GM23338 (cell line): ENCODE data around the gene INHBB. TPM values are rescaled to one million over a fixed set of nuclear protein-coding genes. Genes with fewer than 3 reads are reported as not detected.

Experiments
- ATAC-seq: fragments of 200-7000 bp; cut with Tn5 transposase; 3 replicates; pipeline ENCODE4 v1.9.1; 2020
- DNase-seq: peaks from one replicate; pipeline ENCODE4 v3.0.0-alpha.2; 2015; ENCODE audit warnings: low spot score
- H2AFZ ChIP-seq: fragments of 200-600 bp; sonication (generic); 2 replicates; pipeline ENCODE4 v1.8.0; 2016; ENCODE audit warnings: antibody characterized with exemption, mild to moderate bottlenecking, moderate library complexity
- H3F3A ChIP-seq: fragments of 200-600 bp; sonication (generic); replicated peaks from 2 replicates; pipeline ENCODE4 v1.8.0; 2017; ENCODE audit warnings: antibody characterized with exemption, mixed run types, low read depth
- H3K27ac ChIP-seq: fragments of 200-600 bp; sonication (generic); 2 replicates; pipeline ENCODE4 v1.6.1; 2016; ENCODE audit warnings: low read depth
- H3K27me3 ChIP-seq: fragments of 200-600 bp; sonication (generic); 2 replicates; pipeline ENCODE4 v1.8.0; 2016; ENCODE audit warnings: mild to moderate bottlenecking, mixed run types, moderate library complexity; ENCODE audit not compliant: insufficient read depth
- H3K36me3 ChIP-seq: fragments of 200-600 bp; sonication (generic); 2 replicates; pipeline ENCODE4 v1.8.0; 2016; ENCODE audit warnings: mild to moderate bottlenecking; ENCODE audit not compliant: insufficient read depth
- H3K4me1 ChIP-seq: fragments of 200-600 bp; sonication (generic); 2 replicates; pipeline ENCODE4 v1.8.0; 2016; ENCODE audit warnings: mild to moderate bottlenecking, moderate library complexity; ENCODE audit not compliant: insufficient read depth
- H3K4me2 ChIP-seq: fragments of 200-600 bp; sonication (generic); 2 replicates; pipeline ENCODE4 v1.7.1; 2017; ENCODE audit warnings: mixed run types
- H3K4me3 ChIP-seq: fragments of 200-600 bp; sonication (generic); 2 replicates; pipeline ENCODE4 v1.6.1; 2016; ENCODE audit warnings: mixed run types
- H3K79me2 ChIP-seq: fragments of 200-600 bp; sonication (generic); replicated peaks from 2 replicates; pipeline ENCODE4 v1.8.0; 2017; ENCODE audit warnings: mild to moderate bottlenecking; ENCODE audit not compliant: insufficient read depth
- H3K9me2 ChIP-seq: fragments of 200-600 bp; sonication (generic); 2 replicates; pipeline ENCODE4 v1.8.0; 2017; ENCODE audit not compliant: insufficient read depth
- H4K20me1 ChIP-seq: fragments of 200-600 bp; sonication (generic); replicated peaks from 2 replicates; pipeline ENCODE4 v1.8.0; 2017; ENCODE audit warnings: mild to moderate bottlenecking; ENCODE audit not compliant: insufficient read depth
- H3K27ac Mint-ChIP-seq: 2 replicates; pipeline ENCODE4 v1.8.0; 2020; ENCODE audit warnings: inconsistent platforms, mild to moderate bottlenecking, moderate library complexity, mixed read lengths
- H3K27me3 Mint-ChIP-seq: 3 replicates; pipeline ENCODE4 v1.8.0; 2022; ENCODE audit warnings: low read depth, mild to moderate bottlenecking, moderate library complexity, mixed read lengths, inconsistent platforms; ENCODE audit not compliant: insufficient read depth, poor library complexity
- H3K36me3 Mint-ChIP-seq: 3 replicates; pipeline ENCODE4 v1.8.0; 2021; ENCODE audit warnings: low read depth, mild to moderate bottlenecking, inconsistent platforms, moderate library complexity, mixed read lengths
- H3K4me1 Mint-ChIP-seq: 3 replicates; pipeline ENCODE4 v1.8.0; 2020; ENCODE audit warnings: mild to moderate bottlenecking, inconsistent platforms, mixed read lengths
- H3K4me3 Mint-ChIP-seq: 3 replicates; pipeline ENCODE4 v1.8.0; 2021; ENCODE audit warnings: moderate library complexity, mild to moderate bottlenecking, inconsistent platforms, mixed read lengths
- H3K9me3 Mint-ChIP-seq: 3 replicates; pipeline ENCODE4 v1.8.0; 2020; ENCODE audit warnings: moderate library complexity, mild to moderate bottlenecking, inconsistent platforms, mixed read lengths
- CREB1 ChIP-seq: fragments of 250-450 bp; sonication (Bioruptor Pico); IDR thresholded peaks from 2 replicates; pipeline ENCODE4 v1.5.0; 2020; ENCODE audit warnings: low read depth, mild to moderate bottlenecking, moderate library complexity
- EZH2 ChIP-seq: fragments of 200-600 bp; sonication (generic); IDR thresholded peaks from one replicate; pipeline ENCODE4 v1.8.0; 2017; ENCODE audit warnings: antibody characterized with exemption, mild to moderate bottlenecking, low read depth; ENCODE audit not compliant: unreplicated experiment
- EZH2phosphoT487 ChIP-seq: fragments of 200-600 bp; sonication (generic); IDR thresholded peaks from one replicate; pipeline ENCODE4 v1.8.1; 2018; ENCODE audit warnings: antibody characterized with exemption; ENCODE audit not compliant: unreplicated experiment
- JUNB ChIP-seq: IDR thresholded peaks from one replicate; pipeline ENCODE4 v1.6.1; 2016; ENCODE audit warnings: antibody characterized with exemption; ENCODE audit not compliant: unreplicated experiment
- NANOG ChIP-seq: IDR thresholded peaks from 2 replicates; pipeline ENCODE4 v1.6.1; 2016; ENCODE audit warnings: antibody characterized with exemption, borderline replicate concordance
- ZNF331 ChIP-seq: fragments of 250-450 bp; sonication (Bioruptor Pico); IDR thresholded peaks from 2 replicates; pipeline ENCODE4 v1.5.0; 2020; ENCODE audit warnings: low read depth, mild to moderate bottlenecking, moderate library complexity
- polyA plus RNA-seq: library from polyadenylated mRNA; unstranded; fragments of >200 nt; fragmentation: Nextera tagmentation; extraction: Ambion mirVana; gene quantifications from 2 replicates; pipeline ENCODE4 v1.2.1, GENCODE V29; 2016
- total RNA-seq: library from RNA; depleted of rRNA; stranded (reverse); fragments of >200 nt; shearing (Covaris generic); gene quantifications from 2 replicates; pipeline ENCODE4 v1.2.3, GENCODE V29; 2014
- TF ChIP-seq, protein P1 (sequence below): IDR thresholded peaks from 2 replicates; pipeline ENCODE4 v1.6.1; 2016; ENCODE audit warnings: antibody characterized with exemption
- TF ChIP-seq, protein P2 (sequence below): fragments of 250-450 bp; sonication (Bioruptor Pico); IDR thresholded peaks from 2 replicates; pipeline ENCODE4 v1.5.0; 2020; ENCODE audit warnings: mild to moderate bottlenecking, moderate library complexity
- TF ChIP-seq, protein P3 (sequence below): IDR thresholded peaks from one replicate; pipeline ENCODE4 v1.6.1; 2018; ENCODE audit warnings: antibody characterized with exemption; ENCODE audit not compliant: unreplicated experiment
- TF ChIP-seq, protein P4 (sequence below), 2 experiments: fragments of 200-600 bp in 1 of 2; sonication (generic) in 1 of 2; conservative IDR thresholded peaks; 2 replicates each; pipeline versions ENCODE4 v1.5.1 to v1.6.1; 2016 to 2017; ENCODE audit warnings: antibody characterized with exemption in 2 of 2, low read depth in 2 of 2, mild to moderate bottlenecking in 2 of 2, moderate library complexity in 1 of 2

INHBB gene
- total and polyA plus RNA-seq, 2 experiments from 2014 or later, result 0.21 TPM; not detected in 1

DNA sequence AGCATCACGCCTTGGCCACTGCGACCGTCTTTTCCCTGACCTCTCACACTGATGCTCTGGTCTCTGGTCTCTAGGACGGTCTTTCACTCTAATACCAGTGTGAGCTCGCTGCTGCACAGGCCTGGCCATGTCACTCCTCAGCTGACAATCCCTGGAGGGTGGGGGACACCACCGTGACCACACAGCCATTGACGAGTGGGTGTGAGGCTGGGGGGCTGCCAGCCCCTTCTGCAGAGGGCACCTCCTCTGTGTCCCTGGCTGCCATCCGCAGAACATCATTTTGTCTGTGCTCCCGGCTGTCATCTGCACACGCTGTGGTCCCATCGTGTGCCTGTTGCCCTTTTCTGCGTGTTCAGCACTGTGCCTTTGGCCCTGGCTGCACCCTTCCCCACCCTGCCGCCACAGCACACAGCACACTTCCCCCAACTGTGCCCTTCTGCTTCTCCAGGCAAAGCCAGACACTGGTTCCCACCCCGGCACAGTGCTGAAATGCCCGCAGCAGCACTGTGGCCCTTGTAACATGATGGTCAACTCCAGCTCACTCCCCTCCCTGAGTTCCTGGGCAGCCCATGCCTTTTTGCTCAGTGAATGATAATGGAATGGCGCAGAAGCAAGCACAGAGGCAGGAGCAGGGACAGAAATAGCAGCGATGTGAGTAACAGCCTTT is 30.4 kb upstream of the INHBB start:
- Histone ChIP-seq H3K4me1 (no peaks in the 10 kb centered on the region), H4K20me1 (peaks cover 4% of the 10 kb centered on the region), H3K79me2 (no peaks in the 10 kb centered on the region), H3K27ac (no peak overlapping the region), H3K9me2 (no peaks in the 10 kb centered on the region), H2AFZ (no peak overlapping the region), H3F3A (no peaks in the 10 kb centered on the region), H3K27me3 (peaks cover 40% of the 10 kb centered on the region), H3K4me2 (no peak overlapping the region), H3K36me3 (no peaks in the 10 kb centered on the region), H3K4me3 (no peak overlapping the region)
- TF ChIP-seq JUNB (no peak), EZH2phosphoT487 (no peak), NANOG (no peak), CREB1 (CRISPR knock-in tag) (no peak), ZNF331 (CRISPR knock-in tag) (no peak), EZH2 (no peak)
- TF ChIP-seq, protein P1, sequence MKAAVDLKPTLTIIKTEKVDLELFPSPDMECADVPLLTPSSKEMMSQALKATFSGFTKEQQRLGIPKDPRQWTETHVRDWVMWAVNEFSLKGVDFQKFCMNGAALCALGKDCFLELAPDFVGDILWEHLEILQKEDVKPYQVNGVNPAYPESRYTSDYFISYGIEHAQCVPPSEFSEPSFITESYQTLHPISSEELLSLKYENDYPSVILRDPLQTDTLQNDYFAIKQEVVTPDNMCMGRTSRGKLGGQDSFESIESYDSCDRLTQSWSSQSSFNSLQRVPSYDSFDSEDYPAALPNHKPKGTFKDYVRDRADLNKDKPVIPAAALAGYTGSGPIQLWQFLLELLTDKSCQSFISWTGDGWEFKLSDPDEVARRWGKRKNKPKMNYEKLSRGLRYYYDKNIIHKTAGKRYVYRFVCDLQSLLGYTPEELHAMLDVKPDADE, result no peak
- TF ChIP-seq, protein P2, sequence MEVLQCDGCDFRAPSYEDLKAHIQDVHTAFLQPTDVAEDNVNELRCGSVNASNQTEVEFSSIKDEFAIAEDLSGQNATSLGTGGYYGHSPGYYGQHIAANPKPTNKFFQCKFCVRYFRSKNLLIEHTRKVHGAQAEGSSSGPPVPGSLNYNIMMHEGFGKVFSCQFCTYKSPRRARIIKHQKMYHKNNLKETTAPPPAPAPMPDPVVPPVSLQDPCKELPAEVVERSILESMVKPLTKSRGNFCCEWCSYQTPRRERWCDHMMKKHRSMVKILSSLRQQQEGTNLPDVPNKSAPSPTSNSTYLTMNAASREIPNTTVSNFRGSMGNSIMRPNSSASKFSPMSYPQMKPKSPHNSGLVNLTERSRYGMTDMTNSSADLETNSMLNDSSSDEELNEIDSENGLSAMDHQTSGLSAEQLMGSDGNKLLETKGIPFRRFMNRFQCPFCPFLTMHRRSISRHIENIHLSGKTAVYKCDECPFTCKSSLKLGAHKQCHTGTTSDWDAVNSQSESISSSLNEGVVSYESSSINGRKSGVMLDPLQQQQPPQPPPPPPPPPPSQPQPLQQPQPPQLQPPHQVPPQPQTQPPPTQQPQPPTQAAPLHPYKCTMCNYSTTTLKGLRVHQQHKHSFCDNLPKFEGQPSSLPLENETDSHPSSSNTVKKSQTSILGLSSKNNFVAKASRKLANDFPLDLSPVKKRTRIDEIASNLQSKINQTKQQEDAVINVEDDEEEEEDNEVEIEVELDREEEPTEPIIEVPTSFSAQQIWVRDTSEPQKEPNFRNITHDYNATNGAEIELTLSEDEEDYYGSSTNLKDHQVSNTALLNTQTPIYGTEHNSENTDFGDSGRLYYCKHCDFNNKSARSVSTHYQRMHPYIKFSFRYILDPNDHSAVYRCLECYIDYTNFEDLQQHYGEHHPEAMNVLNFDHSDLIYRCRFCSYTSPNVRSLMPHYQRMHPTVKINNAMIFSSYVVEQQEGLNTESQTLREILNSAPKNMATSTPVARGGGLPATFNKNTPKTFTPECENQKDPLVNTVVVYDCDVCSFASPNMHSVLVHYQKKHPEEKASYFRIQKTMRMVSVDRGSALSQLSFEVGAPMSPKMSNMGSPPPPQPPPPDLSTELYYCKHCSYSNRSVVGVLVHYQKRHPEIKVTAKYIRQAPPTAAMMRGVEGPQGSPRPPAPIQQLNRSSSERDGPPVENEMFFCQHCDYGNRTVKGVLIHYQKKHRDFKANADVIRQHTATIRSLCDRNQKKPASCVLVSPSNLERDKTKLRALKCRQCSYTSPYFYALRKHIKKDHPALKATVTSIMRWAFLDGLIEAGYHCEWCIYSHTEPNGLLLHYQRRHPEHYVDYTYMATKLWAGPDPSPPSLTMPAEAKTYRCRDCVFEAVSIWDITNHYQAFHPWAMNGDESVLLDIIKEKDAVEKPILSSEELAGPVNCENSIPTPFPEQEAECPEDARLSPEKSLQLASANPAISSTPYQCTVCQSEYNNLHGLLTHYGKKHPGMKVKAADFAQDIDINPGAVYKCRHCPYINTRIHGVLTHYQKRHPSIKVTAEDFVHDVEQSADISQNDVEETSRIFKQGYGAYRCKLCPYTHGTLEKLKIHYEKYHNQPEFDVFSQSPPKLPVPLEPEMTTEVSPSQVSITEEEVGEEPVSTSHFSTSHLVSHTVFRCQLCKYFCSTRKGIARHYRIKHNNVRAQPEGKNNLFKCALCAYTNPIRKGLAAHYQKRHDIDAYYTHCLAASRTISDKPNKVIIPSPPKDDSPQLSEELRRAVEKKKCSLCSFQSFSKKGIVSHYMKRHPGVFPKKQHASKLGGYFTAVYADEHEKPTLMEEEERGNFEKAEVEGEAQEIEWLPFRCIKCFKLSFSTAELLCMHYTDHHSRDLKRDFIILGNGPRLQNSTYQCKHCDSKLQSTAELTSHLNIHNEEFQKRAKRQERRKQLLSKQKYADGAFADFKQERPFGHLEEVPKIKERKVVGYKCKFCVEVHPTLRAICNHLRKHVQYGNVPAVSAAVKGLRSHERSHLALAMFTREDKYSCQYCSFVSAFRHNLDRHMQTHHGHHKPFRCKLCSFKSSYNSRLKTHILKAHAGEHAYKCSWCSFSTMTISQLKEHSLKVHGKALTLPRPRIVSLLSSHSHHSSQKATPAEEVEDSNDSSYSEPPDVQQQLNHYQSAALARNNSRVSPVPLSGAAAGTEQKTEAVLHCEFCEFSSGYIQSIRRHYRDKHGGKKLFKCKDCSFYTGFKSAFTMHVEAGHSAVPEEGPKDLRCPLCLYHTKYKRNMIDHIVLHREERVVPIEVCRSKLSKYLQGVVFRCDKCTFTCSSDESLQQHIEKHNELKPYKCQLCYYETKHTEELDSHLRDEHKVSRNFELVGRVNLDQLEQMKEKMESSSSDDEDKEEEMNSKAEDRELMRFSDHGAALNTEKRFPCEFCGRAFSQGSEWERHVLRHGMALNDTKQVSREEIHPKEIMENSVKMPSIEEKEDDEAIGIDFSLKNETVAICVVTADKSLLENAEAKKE (CRISPR knock-in tag), result no peak
- TF ChIP-seq, protein P3, sequence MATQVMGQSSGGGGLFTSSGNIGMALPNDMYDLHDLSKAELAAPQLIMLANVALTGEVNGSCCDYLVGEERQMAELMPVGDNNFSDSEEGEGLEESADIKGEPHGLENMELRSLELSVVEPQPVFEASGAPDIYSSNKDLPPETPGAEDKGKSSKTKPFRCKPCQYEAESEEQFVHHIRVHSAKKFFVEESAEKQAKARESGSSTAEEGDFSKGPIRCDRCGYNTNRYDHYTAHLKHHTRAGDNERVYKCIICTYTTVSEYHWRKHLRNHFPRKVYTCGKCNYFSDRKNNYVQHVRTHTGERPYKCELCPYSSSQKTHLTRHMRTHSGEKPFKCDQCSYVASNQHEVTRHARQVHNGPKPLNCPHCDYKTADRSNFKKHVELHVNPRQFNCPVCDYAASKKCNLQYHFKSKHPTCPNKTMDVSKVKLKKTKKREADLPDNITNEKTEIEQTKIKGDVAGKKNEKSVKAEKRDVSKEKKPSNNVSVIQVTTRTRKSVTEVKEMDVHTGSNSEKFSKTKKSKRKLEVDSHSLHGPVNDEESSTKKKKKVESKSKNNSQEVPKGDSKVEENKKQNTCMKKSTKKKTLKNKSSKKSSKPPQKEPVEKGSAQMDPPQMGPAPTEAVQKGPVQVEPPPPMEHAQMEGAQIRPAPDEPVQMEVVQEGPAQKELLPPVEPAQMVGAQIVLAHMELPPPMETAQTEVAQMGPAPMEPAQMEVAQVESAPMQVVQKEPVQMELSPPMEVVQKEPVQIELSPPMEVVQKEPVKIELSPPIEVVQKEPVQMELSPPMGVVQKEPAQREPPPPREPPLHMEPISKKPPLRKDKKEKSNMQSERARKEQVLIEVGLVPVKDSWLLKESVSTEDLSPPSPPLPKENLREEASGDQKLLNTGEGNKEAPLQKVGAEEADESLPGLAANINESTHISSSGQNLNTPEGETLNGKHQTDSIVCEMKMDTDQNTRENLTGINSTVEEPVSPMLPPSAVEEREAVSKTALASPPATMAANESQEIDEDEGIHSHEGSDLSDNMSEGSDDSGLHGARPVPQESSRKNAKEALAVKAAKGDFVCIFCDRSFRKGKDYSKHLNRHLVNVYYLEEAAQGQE, result no peak
- TF ChIP-seq, protein P4, sequence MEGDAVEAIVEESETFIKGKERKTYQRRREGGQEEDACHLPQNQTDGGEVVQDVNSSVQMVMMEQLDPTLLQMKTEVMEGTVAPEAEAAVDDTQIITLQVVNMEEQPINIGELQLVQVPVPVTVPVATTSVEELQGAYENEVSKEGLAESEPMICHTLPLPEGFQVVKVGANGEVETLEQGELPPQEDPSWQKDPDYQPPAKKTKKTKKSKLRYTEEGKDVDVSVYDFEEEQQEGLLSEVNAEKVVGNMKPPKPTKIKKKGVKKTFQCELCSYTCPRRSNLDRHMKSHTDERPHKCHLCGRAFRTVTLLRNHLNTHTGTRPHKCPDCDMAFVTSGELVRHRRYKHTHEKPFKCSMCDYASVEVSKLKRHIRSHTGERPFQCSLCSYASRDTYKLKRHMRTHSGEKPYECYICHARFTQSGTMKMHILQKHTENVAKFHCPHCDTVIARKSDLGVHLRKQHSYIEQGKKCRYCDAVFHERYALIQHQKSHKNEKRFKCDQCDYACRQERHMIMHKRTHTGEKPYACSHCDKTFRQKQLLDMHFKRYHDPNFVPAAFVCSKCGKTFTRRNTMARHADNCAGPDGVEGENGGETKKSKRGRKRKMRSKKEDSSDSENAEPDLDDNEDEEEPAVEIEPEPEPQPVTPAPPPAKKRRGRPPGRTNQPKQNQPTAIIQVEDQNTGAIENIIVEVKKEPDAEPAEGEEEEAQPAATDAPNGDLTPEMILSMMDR (conservative IDR thresholded peaks at IDR 0.05; ENCODE audit: low read depth in 2 of 2), result no peak
- peaks cover 11% of the 10 kb centered on the region for H3K4me1 Mint-ChIP-seq
- H3K36me3 Mint-ChIP-seq, result no peaks in the 10 kb centered on the region
- ATAC-seq (no peak), DNase-seq (no peak)
- no peaks in the 10 kb centered on the region; the same call in 2 of the 3 replicates for H3K9me3 Mint-ChIP-seq
- peaks cover 51% of the 10 kb centered on the region for H3K27me3 Mint-ChIP-seq
- no peak overlapping the region for H3K4me3 Mint-ChIP-seq
- H3K27ac Mint-ChIP-seq, result no peak overlapping the region
